ENCODE results near the gene ATPAF1.

- TF ChIP-seq POLR2A (IDR thresholded peaks at IDR 0.05; ENCODE audit: low read depth, low read length): no peak
- TF ChIP-seq BCL3 (IDR thresholded peaks at IDR 0.05; ENCODE audit: borderline replicate concordance, insufficient read depth, low read depth, low read length, poor library complexity, severe bottlenecking): no peak
- no peak for TF ChIP-seq EGR1 (IDR thresholded peaks at IDR 0.05; ENCODE audit: borderline replicate concordance in 1 of 2, low read depth in 2 of 2, low read length in 2 of 2)
Measured at GRCh38 chr1:46671554-46671953, 3.4 kb upstream of the ATPAF1 start, which contains the start of gene TEX38.
